GM12872 (cell line): Measurements from ENCODE around the gene TMCC1.

Experiments
- TF ChIP-seq, protein P1 (sequence below): IDR thresholded peaks from 3 replicates; pipeline ENCODE4 v1.5.1; 2011; ENCODE audit warnings: low read depth, mild to moderate bottlenecking, low read length, moderate library complexity; ENCODE audit not compliant: insufficient read depth

Gene TMCC1

DNA sequence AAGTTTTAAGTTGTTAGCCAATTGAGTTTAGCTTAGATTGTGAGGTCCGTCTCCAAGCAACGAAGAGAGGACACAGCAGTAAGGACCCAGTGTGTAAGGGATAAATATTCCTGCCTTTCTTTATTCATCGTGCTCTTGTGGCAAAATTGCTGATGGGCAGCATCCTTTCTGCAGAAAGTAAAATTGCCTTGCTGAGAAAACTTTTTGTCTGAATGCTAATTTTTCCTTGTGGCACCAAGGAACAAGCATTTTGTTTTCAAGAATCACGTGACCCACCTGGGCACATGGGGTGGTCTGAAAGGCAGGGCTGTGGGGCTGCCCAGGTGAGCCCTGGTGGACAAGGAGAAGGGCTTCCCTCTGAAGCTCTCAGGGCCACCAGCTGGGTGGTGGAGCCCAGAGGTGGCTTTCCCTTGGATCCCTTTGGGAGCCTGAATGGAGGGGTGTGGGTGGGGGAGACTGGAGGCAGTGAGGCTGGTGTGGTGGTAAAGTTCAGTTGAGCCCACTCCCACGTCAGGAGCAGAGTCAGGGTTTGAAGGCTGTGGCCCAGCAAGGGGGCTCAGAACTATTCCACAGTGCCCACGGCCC is 24.0 kb upstream of the TMCC1 start:
- TF ChIP-seq, protein P1, sequence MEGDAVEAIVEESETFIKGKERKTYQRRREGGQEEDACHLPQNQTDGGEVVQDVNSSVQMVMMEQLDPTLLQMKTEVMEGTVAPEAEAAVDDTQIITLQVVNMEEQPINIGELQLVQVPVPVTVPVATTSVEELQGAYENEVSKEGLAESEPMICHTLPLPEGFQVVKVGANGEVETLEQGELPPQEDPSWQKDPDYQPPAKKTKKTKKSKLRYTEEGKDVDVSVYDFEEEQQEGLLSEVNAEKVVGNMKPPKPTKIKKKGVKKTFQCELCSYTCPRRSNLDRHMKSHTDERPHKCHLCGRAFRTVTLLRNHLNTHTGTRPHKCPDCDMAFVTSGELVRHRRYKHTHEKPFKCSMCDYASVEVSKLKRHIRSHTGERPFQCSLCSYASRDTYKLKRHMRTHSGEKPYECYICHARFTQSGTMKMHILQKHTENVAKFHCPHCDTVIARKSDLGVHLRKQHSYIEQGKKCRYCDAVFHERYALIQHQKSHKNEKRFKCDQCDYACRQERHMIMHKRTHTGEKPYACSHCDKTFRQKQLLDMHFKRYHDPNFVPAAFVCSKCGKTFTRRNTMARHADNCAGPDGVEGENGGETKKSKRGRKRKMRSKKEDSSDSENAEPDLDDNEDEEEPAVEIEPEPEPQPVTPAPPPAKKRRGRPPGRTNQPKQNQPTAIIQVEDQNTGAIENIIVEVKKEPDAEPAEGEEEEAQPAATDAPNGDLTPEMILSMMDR, result no peak

DNA sequence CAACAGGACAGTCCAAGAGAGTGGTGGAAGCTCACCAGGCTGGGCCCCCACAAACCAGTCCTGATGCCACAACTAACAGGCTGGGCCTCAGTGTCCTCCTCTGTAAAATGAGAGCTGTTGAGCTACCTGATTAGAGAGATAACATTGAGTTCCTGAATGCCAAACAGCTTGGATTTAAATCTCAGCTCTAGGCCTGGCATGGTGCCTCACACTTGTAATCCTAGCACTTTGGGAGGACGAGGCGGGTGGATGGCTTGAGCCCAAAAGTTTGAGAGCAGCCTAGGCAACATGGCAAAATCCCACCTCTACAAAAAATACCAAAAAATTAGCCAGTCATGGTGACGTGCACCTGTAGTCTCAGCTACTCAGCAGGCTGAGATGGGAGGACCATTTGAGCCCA is 20.1 kb upstream of the TMCC1 start:
- TF ChIP-seq, protein P1, result no peak

DNA sequence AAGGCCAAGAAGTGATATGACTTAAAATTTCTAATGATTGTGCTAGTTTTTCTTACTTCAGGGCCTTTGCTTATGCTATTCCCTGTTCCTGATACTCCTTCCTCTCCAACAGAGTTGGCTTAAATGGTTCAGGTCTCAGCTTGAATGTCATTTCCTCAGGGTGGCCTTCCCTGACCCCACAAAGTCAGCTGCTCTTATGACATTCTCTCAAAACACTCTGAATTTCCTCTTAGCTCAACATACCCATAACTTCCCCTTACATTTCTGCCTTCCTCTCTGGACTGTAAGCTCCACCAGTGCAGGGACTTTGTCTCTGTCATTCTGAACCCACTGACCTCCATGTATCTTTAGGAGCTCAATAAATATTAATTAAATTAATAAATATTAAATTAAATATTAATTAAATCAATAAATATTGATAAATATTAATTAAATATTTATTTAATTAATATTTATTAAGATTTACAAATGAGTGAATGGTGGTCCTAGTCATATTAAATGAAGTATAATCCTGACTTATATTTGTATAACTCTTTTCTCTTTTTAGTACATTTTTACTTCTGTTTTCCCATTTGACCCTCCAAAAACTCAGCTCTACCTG is 17.9 kb upstream of the TMCC1 start:
- TF ChIP-seq, protein P1, result no peak

DNA sequence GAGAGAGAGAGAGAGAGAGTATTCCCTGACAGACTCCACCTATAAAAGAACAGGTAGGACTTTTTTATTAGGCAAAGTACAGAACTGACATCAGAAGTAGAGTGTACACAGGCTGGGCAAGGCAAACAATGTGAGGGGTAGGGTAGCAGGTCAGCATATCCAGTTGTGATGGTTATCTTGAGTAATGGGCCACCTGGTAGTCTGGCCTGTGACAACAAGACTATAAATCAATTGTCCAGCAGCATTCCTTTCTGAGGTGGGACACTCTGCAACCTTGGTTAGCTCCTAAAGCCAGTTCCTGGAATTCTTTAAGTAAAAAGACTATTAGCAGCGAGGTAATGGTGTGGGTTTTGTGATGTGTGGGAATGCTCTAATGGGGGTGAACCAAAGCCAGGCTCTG is 14.9 kb upstream of the TMCC1 start:
- TF ChIP-seq, protein P1, result no peak

DNA sequence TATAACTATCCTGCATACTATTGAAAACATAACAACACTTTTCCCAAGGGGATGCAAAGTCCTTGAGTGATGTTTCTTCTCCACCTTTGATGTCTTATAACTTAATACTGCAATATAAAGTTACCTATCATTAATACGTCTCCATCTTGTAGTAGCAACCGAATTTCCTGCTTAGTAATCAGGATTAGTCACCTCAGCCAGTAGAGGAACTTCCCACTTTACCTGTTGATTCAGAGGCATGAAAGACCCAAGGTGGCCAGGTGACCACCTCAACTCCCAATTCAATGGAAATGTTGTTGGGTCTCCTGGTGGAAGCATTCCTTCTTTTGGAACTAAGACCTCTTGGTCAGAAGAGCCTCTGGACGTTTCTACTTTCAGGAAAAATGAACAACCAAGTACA is 3.5 kb upstream of the TMCC1 start:
- TF ChIP-seq, protein P1, result no peak

DNA sequence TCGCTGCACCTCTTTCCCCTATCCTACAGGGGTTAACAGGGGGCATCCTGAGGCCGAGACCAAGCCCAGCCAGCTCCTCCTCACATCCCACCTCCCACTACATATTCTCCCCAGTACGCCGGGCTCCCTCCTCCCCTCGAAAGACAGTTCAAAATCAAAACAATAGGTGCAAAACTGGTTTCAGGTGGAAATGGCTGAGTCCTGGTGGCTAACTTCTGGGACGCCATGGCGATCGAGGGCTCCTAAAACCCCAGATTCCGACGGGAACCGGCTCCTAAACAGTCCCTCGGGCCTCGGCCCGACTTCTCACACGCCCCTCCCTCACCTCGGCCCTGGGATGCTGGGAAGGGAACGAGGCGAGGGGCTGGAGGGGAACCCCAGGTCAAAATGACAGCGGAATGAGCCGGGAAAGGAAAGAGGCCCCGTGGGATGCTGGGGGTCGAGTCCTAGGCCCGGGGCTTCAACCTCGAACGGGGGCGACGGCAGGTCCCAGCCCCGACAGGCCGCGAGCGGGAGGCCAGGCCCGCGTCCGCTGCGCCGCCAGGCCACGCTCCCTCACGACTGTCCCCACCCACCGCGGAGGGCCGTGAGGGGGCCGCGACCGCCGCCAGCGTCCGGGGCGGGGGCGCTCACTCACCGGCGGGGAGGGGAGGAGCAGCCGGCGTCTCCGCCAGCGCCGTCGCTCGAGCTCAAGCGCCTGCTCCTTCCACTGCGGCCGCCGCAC is 492 bp downstream of the TMCC1 start:
- TF ChIP-seq, protein P1, result no peak; the same call in 2 of the 3 replicates

DNA sequence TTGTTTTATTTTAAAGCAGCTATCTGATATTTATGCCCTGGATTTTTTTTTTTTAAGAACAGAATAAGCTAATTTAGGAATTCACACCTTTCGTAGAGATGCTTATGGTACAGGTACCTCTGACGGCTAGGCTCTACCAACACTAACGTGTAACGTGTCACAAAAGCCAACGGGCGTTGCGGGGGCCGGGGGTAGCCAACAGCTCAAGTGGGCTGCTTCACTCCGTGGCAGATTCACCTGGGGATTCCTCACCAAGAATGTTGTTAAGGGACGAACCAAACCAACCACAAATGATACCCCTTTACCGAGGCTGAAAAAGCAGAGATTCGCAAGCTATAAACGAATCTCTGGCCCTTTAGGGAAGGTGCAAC is 1.0 kb downstream of the TMCC1 start:
- TF ChIP-seq, protein P1, result no peak
